ENCODE measurements around the gene CD86.
"Not testable (repeated sequence)": the region's sequence is repeated elsewhere in the genome, so short reads cannot be mapped to it uniquely, and the experiment has no call there.

Gene CD86

GRCh38 chr3:122055215-122055614 lies at the start of gene CD86:
CD86 (plus strand) TSS chr3:122055362; CDS start chr3:122055490, 128 bp downstream.
- DNase-seq (ENCODE audit: low read depth, low spot score): no peak

- no peak for DNase-seq (ENCODE audit: low read depth, low spot score)
Measured at GRCh38 chr3:122006267-122006666, 48.9 kb upstream of the CD86 start.

- DNase-seq (ENCODE audit: low read depth, low spot score): no peak
Measured at GRCh38 chr3:122008166-122008565, 47.0 kb upstream of the CD86 start.

- no peak for DNase-seq (ENCODE audit: low read depth, low spot score)
Measured at GRCh38 chr3:122010506-122010905, 44.7 kb upstream of the CD86 start.

GRCh38 chr3:122011396-122011795 lies 43.8 kb upstream of the CD86 start:
- no peak for DNase-seq (ENCODE audit: low read depth, low spot score)

GRCh38 chr3:122012821-122013220 lies 42.3 kb upstream of the CD86 start:
- DNase-seq (ENCODE audit: low read depth, low spot score): no peak

- no peak for DNase-seq (ENCODE audit: low read depth, low spot score)
Measured at GRCh38 chr3:122013448-122013925, 41.7 kb upstream of the CD86 start.

- DNase-seq (ENCODE audit: low read depth, low spot score): no peak
Measured at GRCh38 chr3:122014741-122015140, 40.4 kb upstream of the CD86 start.

- no peak for DNase-seq (ENCODE audit: low read depth, low spot score)
Measured at GRCh38 chr3:122019493-122019892, 35.7 kb upstream of the CD86 start.

GRCh38 chr3:122021037-122021436 lies 34.1 kb upstream of the CD86 start:
- no peak for DNase-seq (ENCODE audit: low read depth, low spot score)

- no peak for DNase-seq (ENCODE audit: low read depth, low spot score)
Measured at GRCh38 chr3:122021811-122022401, 33.3 kb upstream of the CD86 start, which contains the start of gene ILDR1. ILDR1 (minus strand) TSS chr3:122022247; CDS start chr3:122022077, 170 bp downstream.

- DNase-seq (ENCODE audit: low read depth, low spot score): no peak
Measured at GRCh38 chr3:122023335-122023910, 31.7 kb upstream of the CD86 start.

GRCh38 chr3:122024800-122025199 lies 30.4 kb upstream of the CD86 start:
- no peak for DNase-seq (ENCODE audit: low read depth, low spot score)

GRCh38 chr3:122025296-122025695 lies 29.9 kb upstream of the CD86 start:
- no peak for DNase-seq (ENCODE audit: low read depth, low spot score)

- DNase-seq (ENCODE audit: low read depth, low spot score): no peak
Measured at GRCh38 chr3:122030381-122031122, 24.6 kb upstream of the CD86 start.

- DNase-seq (ENCODE audit: low read depth, low spot score): no peak
Measured at GRCh38 chr3:122031123-122031468, 24.1 kb upstream of the CD86 start.

- no peak for DNase-seq (ENCODE audit: low read depth, low spot score)
Measured at GRCh38 chr3:122032531-122032930, 22.6 kb upstream of the CD86 start.

- no peak for DNase-seq (ENCODE audit: low read depth, low spot score)
Measured at GRCh38 chr3:122033023-122033422, 22.1 kb upstream of the CD86 start.

GRCh38 chr3:122047296-122047695 lies 7.9 kb upstream of the CD86 start:
- not testable (repeated sequence) for DNase-seq (ENCODE audit: low read depth, low spot score)

GRCh38 chr3:122047773-122048172 lies 7.4 kb upstream of the CD86 start:
- not testable (repeated sequence) for DNase-seq (ENCODE audit: low read depth, low spot score)

GRCh38 chr3:122052968-122053367 lies 2.2 kb upstream of the CD86 start:
- DNase-seq (ENCODE audit: low read depth, low spot score): no peak

- no peak for DNase-seq (ENCODE audit: low read depth, low spot score)
Measured at GRCh38 chr3:122057671-122058070, 2.5 kb downstream of the CD86 start.

GRCh38 chr3:122058294-122058693 lies 3.1 kb downstream of the CD86 start:
- DNase-seq (ENCODE audit: low read depth, low spot score): no peak
